ENCODE data around the gene IL9.

The IL9 gene

GRCh38 chr5:135881244-135881643, 14.4 kb downstream of the IL9 start:
- Mint-ChIP-seq H3K27me3 (peaks cover 58% of the 10 kb centered on the region), H3K27ac (no peak overlapping the region), H3K4me1 (no peaks in the 10 kb centered on the region), H3K4me3 (no peak overlapping the region), H3K9me3 (no peaks in the 10 kb centered on the region)
- ATAC-seq (no peak), DNase-seq (no peak)

DNA sequence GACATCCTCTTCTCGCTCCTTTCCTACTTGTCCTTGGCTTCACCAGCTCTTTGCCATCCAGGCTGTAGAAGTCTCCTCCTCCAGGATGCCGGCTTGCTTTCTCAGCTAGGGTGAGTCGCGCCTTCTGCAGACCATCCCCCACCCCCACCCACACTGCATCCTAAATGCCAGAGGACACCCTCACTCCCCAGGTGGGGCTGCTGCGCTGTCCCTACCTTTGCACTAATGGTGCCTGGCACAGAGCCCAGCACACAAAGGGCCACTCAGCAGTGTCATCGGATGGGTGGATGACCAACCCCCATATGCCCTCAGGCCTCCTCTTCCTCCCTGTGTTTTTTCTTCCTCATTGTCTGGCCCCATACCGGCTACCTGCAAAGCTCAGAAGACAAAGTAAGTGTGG, 14.8 kb downstream of the IL9 start:
- Mint-ChIP-seq H3K4me1 (no peaks in the 10 kb centered on the region), H3K27ac (no peak overlapping the region), H3K4me3 (no peak overlapping the region), H3K27me3 (peaks cover 57% of the 10 kb centered on the region), H3K9me3 (no peaks in the 10 kb centered on the region)
- no peak for ATAC-seq
- no peak for DNase-seq

DNA sequence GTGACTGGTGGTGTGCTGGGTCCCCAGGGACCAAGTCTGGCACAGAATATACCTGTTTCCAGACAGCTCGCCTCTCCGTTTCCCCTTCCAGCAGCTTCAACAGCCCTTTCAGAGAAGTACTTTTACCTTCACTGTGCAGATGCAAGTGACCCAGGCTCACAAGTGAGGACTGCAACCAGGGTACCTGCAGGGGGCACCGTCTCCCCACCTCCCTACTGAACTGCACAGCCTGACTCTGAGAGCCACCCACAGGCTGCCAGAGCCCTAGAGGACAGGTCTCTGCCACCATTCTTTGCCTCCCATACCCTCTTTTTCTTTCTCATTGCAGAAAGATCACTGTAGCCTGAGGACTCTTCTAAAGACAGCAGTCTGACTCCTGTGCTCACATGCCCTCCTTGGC, 15.4 kb downstream of the IL9 start:
- no peak overlapping the region for H3K27ac Mint-ChIP-seq
- no peak overlapping the region for H3K4me3 Mint-ChIP-seq
- ATAC-seq (peak; percentile 35), DNase-seq (no peak)
- H3K4me1 Mint-ChIP-seq, result no peaks in the 10 kb centered on the region
- peaks cover 56% of the 10 kb centered on the region for H3K27me3 Mint-ChIP-seq
- H3K9me3 Mint-ChIP-seq, result no peaks in the 10 kb centered on the region

DNA sequence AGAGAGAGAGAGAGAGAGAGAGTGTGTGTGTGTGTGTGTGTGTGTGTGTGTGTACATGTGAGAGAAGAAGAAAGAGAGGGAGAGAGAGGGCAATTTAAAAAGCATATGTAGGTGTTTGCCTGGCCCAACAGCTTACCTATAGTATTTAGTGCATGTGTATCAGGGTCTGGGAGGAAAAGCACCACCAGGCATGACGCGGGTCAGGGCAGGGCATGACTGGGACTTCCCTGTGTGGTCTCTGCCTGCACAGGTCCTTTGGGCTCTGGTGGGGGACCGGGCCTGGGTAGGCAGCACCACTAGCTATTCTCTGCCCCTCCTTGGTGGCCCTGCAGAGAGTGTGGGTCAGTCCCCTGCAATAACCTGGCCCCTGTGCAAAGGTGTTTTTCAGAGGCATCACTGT, 16.1 kb downstream of the IL9 start:
- DNase-seq, result no peak
- Mint-ChIP-seq H3K27ac (no peak overlapping the region), H3K27me3 (peaks cover 56% of the 10 kb centered on the region), H3K9me3 (no peaks in the 10 kb centered on the region), H3K4me1 (no peaks in the 10 kb centered on the region), H3K4me3 (no peak overlapping the region)
- peak; percentile 5 for ATAC-seq

- H3K4me3 Mint-ChIP-seq, result no peak overlapping the region
- H3K27me3 Mint-ChIP-seq, result peaks cover 49% of the 10 kb centered on the region
- H3K4me1 Mint-ChIP-seq, result no peaks in the 10 kb centered on the region
- DNase-seq (no peak), ATAC-seq (no peak)
- H3K9me3 Mint-ChIP-seq, result no peaks in the 10 kb centered on the region
- no peak overlapping the region for H3K27ac Mint-ChIP-seq
These were observed 17.5 kb downstream of the IL9 start for GRCh38 chr5:135878156-135878620.

- H3K4me1 Mint-ChIP-seq, result no peaks in the 10 kb centered on the region
- no peak for ATAC-seq
- H3K27ac Mint-ChIP-seq, result no peak overlapping the region
- H3K27me3 Mint-ChIP-seq, result peaks cover 44% of the 10 kb centered on the region
- H3K4me3 Mint-ChIP-seq, result no peak overlapping the region
- no peaks in the 10 kb centered on the region for H3K9me3 Mint-ChIP-seq
- DNase-seq, result no peak
These were observed 18.0 kb downstream of the IL9 start for GRCh38 chr5:135877570-135878155.

DNA sequence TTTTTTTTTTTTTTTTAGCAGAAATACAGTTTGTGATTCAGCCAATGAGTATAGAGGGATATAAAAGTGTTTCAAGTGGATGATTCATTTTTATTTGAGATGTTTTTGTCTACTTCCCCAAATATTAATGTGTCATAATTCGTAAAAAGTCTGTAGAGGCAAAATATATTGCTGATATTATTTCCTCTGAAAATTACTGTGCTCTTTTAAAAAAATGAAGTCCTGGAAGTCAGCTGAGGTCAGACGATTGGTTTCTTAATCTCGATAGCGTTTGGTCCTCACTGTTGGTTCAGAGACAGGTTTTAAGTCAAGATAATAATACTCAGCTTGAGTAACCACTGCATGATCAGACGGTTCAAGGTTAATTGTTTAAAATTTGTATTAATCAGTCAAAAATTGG, 19.5 kb downstream of the IL9 start:
- DNase-seq, result no peak
- Mint-ChIP-seq H3K27me3 (peaks cover 36% of the 10 kb centered on the region), H3K4me3 (no peak overlapping the region), H3K27ac (no peak overlapping the region), H3K9me3 (no peaks in the 10 kb centered on the region), H3K4me1 (no peaks in the 10 kb centered on the region)
- ATAC-seq, result no peak

GRCh38 chr5:135875567-135875966, 20.1 kb downstream of the IL9 start:
- no peaks in the 10 kb centered on the region for H3K4me1 Mint-ChIP-seq

DNA sequence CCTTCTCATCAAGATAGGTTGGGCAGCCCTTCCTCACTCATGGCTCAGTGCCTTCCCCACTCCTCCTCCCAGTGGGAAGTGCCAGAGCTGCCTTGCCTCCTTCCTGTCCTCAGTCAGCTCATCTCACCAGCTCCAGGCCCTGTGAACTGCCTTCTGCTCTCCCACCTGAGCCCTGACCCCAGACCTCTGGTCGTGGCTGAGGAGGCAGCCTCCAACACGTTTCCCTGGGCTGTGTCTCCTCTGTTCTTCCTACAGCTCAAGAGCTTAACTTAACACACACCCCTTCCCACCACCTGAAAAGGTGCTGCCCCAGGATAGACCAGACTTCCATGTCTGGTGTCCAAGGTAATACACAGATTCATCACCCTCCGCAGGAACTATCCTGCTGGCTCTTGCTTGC, 21.2 kb downstream of the IL9 start:
- Mint-ChIP-seq H3K27ac (no peak overlapping the region), H3K4me1 (no peaks in the 10 kb centered on the region), H3K4me3 (no peak overlapping the region), H3K27me3 (peaks cover 24% of the 10 kb centered on the region), H3K9me3 (no peaks in the 10 kb centered on the region)
- DNase-seq (no peak), ATAC-seq (no peak)

More at GRCh38 chr5:135875567-135875966, 20.1 kb downstream of the IL9 start:
- ATAC-seq (no peak), DNase-seq (no peak)
- Mint-ChIP-seq H3K27me3 (peaks cover 30% of the 10 kb centered on the region), H3K9me3 (no peaks in the 10 kb centered on the region), H3K4me3 (no peak overlapping the region), H3K27ac (no peak overlapping the region)

GRCh38 chr5:135873831-135874230, 21.8 kb downstream of the IL9 start:
- Mint-ChIP-seq H3K4me3 (no peak overlapping the region), H3K9me3 (no peaks in the 10 kb centered on the region), H3K27ac (no peak overlapping the region), H3K27me3 (peaks cover 24% of the 10 kb centered on the region), H3K4me1 (no peaks in the 10 kb centered on the region)
- DNase-seq (no peak), ATAC-seq (no peak)

GRCh38 chr5:135871268-135871915, 24.2 kb downstream of the IL9 start:
- H3K9me3 Mint-ChIP-seq, result no peaks in the 10 kb centered on the region
- ATAC-seq, result no peak

GRCh38 chr5:135869935-135870334, 25.7 kb downstream of the IL9 start:
- H3K4me3 Mint-ChIP-seq, result no peak overlapping the region
- peaks cover 7% of the 10 kb centered on the region for H3K27me3 Mint-ChIP-seq
- H3K4me1 Mint-ChIP-seq, result no peaks in the 10 kb centered on the region
- ATAC-seq (no peak), DNase-seq (no peak)
- H3K27ac Mint-ChIP-seq, result no peak overlapping the region
- no peaks in the 10 kb centered on the region for H3K9me3 Mint-ChIP-seq

More at GRCh38 chr5:135871268-135871915, 24.2 kb downstream of the IL9 start:
- no peak for DNase-seq
- H3K4me3 Mint-ChIP-seq, result no peak overlapping the region
- peaks cover 15% of the 10 kb centered on the region for H3K27me3 Mint-ChIP-seq
- H3K4me1 Mint-ChIP-seq, result no peaks in the 10 kb centered on the region
- H3K27ac Mint-ChIP-seq, result no peak overlapping the region

GRCh38 chr5:135869276-135869675, 26.4 kb downstream of the IL9 start:
- Mint-ChIP-seq H3K27ac (no peak overlapping the region), H3K27me3 (peaks cover under 1% of the 10 kb centered on the region), H3K9me3 (no peaks in the 10 kb centered on the region), H3K4me3 (no peak overlapping the region), H3K4me1 (no peaks in the 10 kb centered on the region)
- no peak for DNase-seq
- ATAC-seq, result no peak

DNA sequence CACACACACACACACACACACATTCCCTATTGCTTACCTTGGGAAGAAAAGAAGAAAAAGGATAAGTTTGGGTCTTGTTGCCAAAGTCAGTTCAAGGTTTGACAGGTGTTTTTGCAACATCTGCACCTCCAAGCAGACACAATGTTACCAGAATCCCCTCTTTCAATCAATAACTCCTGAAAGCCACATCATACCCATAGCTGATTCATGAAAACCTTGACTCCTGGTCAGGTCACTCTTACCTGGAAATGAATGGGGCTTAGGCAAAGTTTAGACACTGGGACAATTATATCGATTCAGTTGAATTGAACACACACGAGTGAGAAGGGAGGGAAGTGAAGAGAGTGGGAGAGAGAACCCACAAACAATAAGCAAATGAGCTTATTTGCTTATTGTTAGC, 27.0 kb downstream of the IL9 start:
- no peaks in the 10 kb centered on the region for H3K9me3 Mint-ChIP-seq
- H3K4me1 Mint-ChIP-seq, result no peaks in the 10 kb centered on the region
- H3K4me3 Mint-ChIP-seq, result no peak overlapping the region

GRCh38 chr5:135867599-135867998, 28.0 kb downstream of the IL9 start:
- no peak overlapping the region for H3K4me3 Mint-ChIP-seq
- DNase-seq (no peak), ATAC-seq (no peak)
- no peaks in the 10 kb centered on the region for H3K9me3 Mint-ChIP-seq
- H3K27me3 Mint-ChIP-seq, result peaks cover 11% of the 10 kb centered on the region
- H3K4me1 Mint-ChIP-seq, result no peaks in the 10 kb centered on the region
- H3K27ac Mint-ChIP-seq, result no peak overlapping the region

More for the DNA sequence above, 27.0 kb downstream of the IL9 start:
- no peak overlapping the region for H3K27ac Mint-ChIP-seq
- ATAC-seq (no peak), DNase-seq (no peak)
- H3K27me3 Mint-ChIP-seq, result peaks cover 3% of the 10 kb centered on the region

GRCh38 chr5:135866016-135866415, 29.6 kb downstream of the IL9 start:
- no peak for DNase-seq
- H3K27me3 Mint-ChIP-seq, result peaks cover 11% of the 10 kb centered on the region
- H3K9me3 Mint-ChIP-seq, result no peaks in the 10 kb centered on the region
- no peak for ATAC-seq
- H3K27ac Mint-ChIP-seq, result no peak overlapping the region
- H3K4me1 Mint-ChIP-seq, result no peaks in the 10 kb centered on the region
- H3K4me3 Mint-ChIP-seq, result no peak overlapping the region
